ENCODE data around the gene TSC1.

TSC1 gene

DNA sequence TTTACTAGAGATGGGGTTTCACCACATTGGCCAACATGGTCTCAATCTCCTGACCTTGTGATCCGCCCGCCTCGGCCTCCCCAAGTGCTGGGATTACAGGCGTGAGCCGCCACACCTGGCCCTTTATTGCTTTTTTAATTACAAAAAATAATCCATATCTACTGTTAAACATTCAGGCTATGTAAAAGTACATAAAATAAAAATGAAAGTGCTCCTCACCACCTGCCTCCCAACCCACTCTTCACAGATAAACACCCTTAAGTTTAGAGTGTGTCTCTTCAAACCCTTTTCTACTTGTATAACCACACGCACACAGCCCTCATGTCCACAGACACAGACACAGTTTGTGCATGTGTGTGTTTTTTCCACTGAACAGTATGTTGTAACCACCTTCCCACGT is 16.7 kb downstream of the TSC1 start:
- H3K27ac ChIP-seq (ENCODE audit: low read length) = no peak overlapping the region
- no peaks in the 10 kb centered on the region for H3K27me3 ChIP-seq (ENCODE audit: low read depth, low read length)
- H3K4me1 ChIP-seq (ENCODE audit: control insufficient read depth in 1 of 2, insufficient read depth in 2 of 2, low read length in 2 of 2) = no peaks in the 10 kb centered on the region
- H3K36me3 ChIP-seq (ENCODE audit: control insufficient read depth in 1 of 2, insufficient read depth in 2 of 2, low read length in 2 of 2) = peaks cover 32 to 43% of the 10 kb centered on the region in 2 donors
- H3K4me3 ChIP-seq (ENCODE audit: low read depth in 1 of 2, low read length in 2 of 2) = no peak overlapping the region
- no peaks in the 10 kb centered on the region for H3K9me3 ChIP-seq (ENCODE audit: control insufficient read depth in 1 of 2, low read length in 2 of 2)

GRCh38 chr9:132923346-132923902 is 21.0 kb downstream of the TSC1 start:
- Histone ChIP-seq H3K4me3 (ENCODE audit: low read depth in 1 of 2, low read length in 2 of 2) (no peak overlapping the region), H3K27me3 (ENCODE audit: low read depth, low read length) (no peaks in the 10 kb centered on the region), H3K36me3 (ENCODE audit: control insufficient read depth in 1 of 2, insufficient read depth in 2 of 2, low read length in 2 of 2) (peaks cover 74% of the 10 kb centered on the region in 2 donors), H3K9me3 (ENCODE audit: control insufficient read depth in 1 of 2, low read length in 2 of 2) (no peaks in the 10 kb centered on the region), H3K27ac (ENCODE audit: low read length) (no peak overlapping the region), H3K4me1 (ENCODE audit: control insufficient read depth in 1 of 2, insufficient read depth in 2 of 2, low read length in 2 of 2) (no peaks in the 10 kb centered on the region)

- Histone ChIP-seq H3K4me1 (ENCODE audit: control insufficient read depth in 1 of 2, insufficient read depth in 2 of 2, low read length in 2 of 2) (no peaks in the 10 kb centered on the region), H3K27me3 (ENCODE audit: low read depth, low read length) (no peaks in the 10 kb centered on the region), H3K36me3 (ENCODE audit: control insufficient read depth in 1 of 2, insufficient read depth in 2 of 2, low read length in 2 of 2) (peaks cover 75 to 78% of the 10 kb centered on the region in 2 donors), H3K9me3 (ENCODE audit: control insufficient read depth in 1 of 2, low read length in 2 of 2) (no peaks in the 10 kb centered on the region), H3K4me3 (ENCODE audit: low read depth in 1 of 2, low read length in 2 of 2) (no peak overlapping the region), H3K27ac (ENCODE audit: low read length) (no peak overlapping the region)
Measured at GRCh38 chr9:132919614-132920268, 24.7 kb downstream of the TSC1 start.

DNA sequence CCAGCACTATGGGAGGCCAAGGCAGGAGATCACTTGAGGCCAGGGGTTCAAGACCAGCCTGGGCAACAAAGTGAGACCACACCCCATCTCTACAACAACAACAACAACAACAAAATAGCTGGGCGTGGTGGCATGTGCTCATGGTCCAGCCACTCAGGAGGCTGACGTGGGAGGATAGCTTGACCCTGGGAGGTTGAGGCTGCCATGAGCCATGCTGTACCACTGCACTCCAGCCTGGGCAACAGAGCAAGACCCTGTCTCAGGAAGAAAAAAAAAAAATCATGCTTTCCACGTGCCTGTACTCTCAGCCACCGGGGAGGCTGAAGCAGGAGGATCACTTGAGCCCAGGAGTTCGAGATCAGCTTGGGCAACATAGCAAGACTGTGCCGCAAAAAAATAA is 29.5 kb downstream of the TSC1 start:
- peaks cover 58 to 74% of the 10 kb centered on the region in 2 donors for H3K36me3 ChIP-seq (ENCODE audit: control insufficient read depth in 1 of 2, insufficient read depth in 2 of 2, low read length in 2 of 2)
- no peak overlapping the region for H3K4me3 ChIP-seq (ENCODE audit: low read depth in 1 of 2, low read length in 2 of 2)
- no peaks in the 10 kb centered on the region for H3K9me3 ChIP-seq (ENCODE audit: control insufficient read depth in 1 of 2, low read length in 2 of 2)
- H3K4me1 ChIP-seq (ENCODE audit: control insufficient read depth in 1 of 2, insufficient read depth in 2 of 2, low read length in 2 of 2) = no peaks in the 10 kb centered on the region
- H3K27ac ChIP-seq (ENCODE audit: low read length) = no peak overlapping the region
- H3K27me3 ChIP-seq (ENCODE audit: low read depth, low read length) = no peaks in the 10 kb centered on the region

DNA sequence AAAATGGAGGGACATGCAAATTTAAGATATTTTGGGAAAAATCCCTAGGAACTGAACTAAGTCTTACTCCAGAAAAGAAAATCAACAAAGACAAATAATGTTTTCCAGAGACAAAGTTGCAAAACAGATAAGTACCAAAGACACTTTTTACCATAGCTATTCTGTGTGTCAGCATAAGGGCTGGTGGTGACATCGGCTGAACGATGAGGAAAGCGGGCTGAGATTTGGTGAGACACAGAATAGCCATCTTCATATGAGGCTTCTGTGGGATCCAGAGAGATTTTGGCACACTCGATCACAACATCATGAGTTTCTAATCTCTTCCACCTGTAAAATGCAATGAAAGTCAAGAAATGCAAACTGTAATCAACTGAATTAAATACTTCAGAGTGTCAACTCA is 32.3 kb downstream of the TSC1 start:
- Histone ChIP-seq H3K36me3 (ENCODE audit: control insufficient read depth in 1 of 2, insufficient read depth in 2 of 2, low read length in 2 of 2) (peaks cover 42 to 76% of the 10 kb centered on the region in 2 donors), H3K9me3 (ENCODE audit: control insufficient read depth in 1 of 2, low read length in 2 of 2) (no peaks in the 10 kb centered on the region), H3K4me3 (ENCODE audit: low read depth in 1 of 2, low read length in 2 of 2) (no peak overlapping the region)

GRCh38 chr9:132910376-132910775 is 34.0 kb downstream of the TSC1 start:
- Histone ChIP-seq H3K4me3 (ENCODE audit: low read depth in 1 of 2, low read length in 2 of 2) (no peak overlapping the region), H3K36me3 (ENCODE audit: control insufficient read depth in 1 of 2, insufficient read depth in 2 of 2, low read length in 2 of 2) (peaks cover 37 to 69% of the 10 kb centered on the region in 2 donors), H3K27ac (ENCODE audit: low read length) (no peak overlapping the region), H3K27me3 (ENCODE audit: low read depth, low read length) (no peaks in the 10 kb centered on the region), H3K9me3 (ENCODE audit: control insufficient read depth in 1 of 2, low read length in 2 of 2) (no peaks in the 10 kb centered on the region), H3K4me1 (ENCODE audit: control insufficient read depth in 1 of 2, insufficient read depth in 2 of 2, low read length in 2 of 2) (no peaks in the 10 kb centered on the region)

More for the DNA sequence above, 32.3 kb downstream of the TSC1 start:
- Histone ChIP-seq H3K27ac (ENCODE audit: low read length) (no peak overlapping the region), H3K4me1 (ENCODE audit: control insufficient read depth in 1 of 2, insufficient read depth in 2 of 2, low read length in 2 of 2) (no peaks in the 10 kb centered on the region), H3K27me3 (ENCODE audit: low read depth, low read length) (no peaks in the 10 kb centered on the region)

DNA sequence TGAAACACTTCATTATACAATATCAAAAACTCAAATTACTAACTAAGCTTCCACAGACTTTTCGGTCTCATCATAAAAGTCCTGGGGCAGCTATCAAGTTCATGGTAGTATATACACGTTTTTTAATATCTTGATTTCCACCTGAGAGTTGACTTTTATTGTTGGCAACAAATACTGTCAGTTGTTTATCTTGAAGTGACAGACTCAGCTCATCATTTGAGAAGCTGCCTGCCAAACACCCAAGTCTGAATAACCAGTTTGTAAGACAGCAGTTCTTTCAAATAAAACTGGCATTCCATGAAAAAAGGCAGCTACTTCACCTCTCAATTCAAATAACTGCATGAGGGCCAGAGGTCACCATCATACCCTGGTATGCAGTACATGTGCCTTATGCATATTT is 35.1 kb downstream of the TSC1 start:
- Histone ChIP-seq H3K27me3 (ENCODE audit: low read depth, low read length) (no peaks in the 10 kb centered on the region), H3K9me3 (ENCODE audit: control insufficient read depth in 1 of 2, low read length in 2 of 2) (no peaks in the 10 kb centered on the region), H3K27ac (ENCODE audit: low read length) (no peak overlapping the region), H3K4me1 (ENCODE audit: control insufficient read depth in 1 of 2, insufficient read depth in 2 of 2, low read length in 2 of 2) (no peaks in the 10 kb centered on the region), H3K36me3 (ENCODE audit: control insufficient read depth in 1 of 2, insufficient read depth in 2 of 2, low read length in 2 of 2) (peaks cover 40 to 71% of the 10 kb centered on the region in 2 donors), H3K4me3 (ENCODE audit: low read depth in 1 of 2, low read length in 2 of 2) (no peak overlapping the region)

- Histone ChIP-seq H3K9me3 (ENCODE audit: control insufficient read depth in 1 of 2, low read length in 2 of 2) (no peaks in the 10 kb centered on the region), H3K27ac (ENCODE audit: low read length) (no peak overlapping the region), H3K27me3 (ENCODE audit: low read depth, low read length) (no peaks in the 10 kb centered on the region), H3K4me3 (ENCODE audit: low read depth in 1 of 2, low read length in 2 of 2) (no peak overlapping the region), H3K4me1 (ENCODE audit: control insufficient read depth in 1 of 2, insufficient read depth in 2 of 2, low read length in 2 of 2) (no peaks in the 10 kb centered on the region), H3K36me3 (ENCODE audit: control insufficient read depth in 1 of 2, insufficient read depth in 2 of 2, low read length in 2 of 2) (peaks cover 47 to 73% of the 10 kb centered on the region in 2 donors)
Measured at GRCh38 chr9:132908635-132909034, 35.8 kb downstream of the TSC1 start.

DNA sequence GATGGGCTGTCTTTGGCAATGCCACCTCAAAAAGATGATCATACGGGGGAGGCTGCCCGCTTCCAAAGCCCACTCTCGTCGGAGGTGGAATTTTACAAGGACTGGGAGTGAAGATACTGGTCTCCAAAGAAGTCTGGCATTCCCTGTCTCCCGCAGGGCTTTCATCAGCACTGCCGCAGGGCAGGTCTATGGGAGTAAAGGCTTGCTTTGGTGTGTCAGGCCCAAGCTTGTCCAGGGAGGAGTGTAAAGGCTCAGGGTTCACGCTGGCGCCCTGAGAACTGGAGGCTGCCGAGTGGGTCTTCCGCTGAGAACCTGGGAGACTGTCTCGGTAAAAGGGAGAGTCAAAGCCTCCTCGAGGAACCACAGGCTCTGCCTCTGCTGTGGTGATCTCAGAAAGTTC is 38.7 kb downstream of the TSC1 start:
- H3K36me3 ChIP-seq (ENCODE audit: control insufficient read depth in 1 of 2, insufficient read depth in 2 of 2, low read length in 2 of 2) = peaks cover 60 to 74% of the 10 kb centered on the region in 2 donors
- H3K4me3 ChIP-seq (ENCODE audit: low read depth in 1 of 2, low read length in 2 of 2) = no peak overlapping the region
- H3K4me1 ChIP-seq (ENCODE audit: control insufficient read depth in 1 of 2, insufficient read depth in 2 of 2, low read length in 2 of 2) = no peaks in the 10 kb centered on the region
- H3K27me3 ChIP-seq (ENCODE audit: low read depth, low read length) = no peaks in the 10 kb centered on the region
- H3K9me3 ChIP-seq (ENCODE audit: control insufficient read depth in 1 of 2, low read length in 2 of 2) = no peaks in the 10 kb centered on the region
- H3K27ac ChIP-seq (ENCODE audit: low read length) = no peak overlapping the region

DNA sequence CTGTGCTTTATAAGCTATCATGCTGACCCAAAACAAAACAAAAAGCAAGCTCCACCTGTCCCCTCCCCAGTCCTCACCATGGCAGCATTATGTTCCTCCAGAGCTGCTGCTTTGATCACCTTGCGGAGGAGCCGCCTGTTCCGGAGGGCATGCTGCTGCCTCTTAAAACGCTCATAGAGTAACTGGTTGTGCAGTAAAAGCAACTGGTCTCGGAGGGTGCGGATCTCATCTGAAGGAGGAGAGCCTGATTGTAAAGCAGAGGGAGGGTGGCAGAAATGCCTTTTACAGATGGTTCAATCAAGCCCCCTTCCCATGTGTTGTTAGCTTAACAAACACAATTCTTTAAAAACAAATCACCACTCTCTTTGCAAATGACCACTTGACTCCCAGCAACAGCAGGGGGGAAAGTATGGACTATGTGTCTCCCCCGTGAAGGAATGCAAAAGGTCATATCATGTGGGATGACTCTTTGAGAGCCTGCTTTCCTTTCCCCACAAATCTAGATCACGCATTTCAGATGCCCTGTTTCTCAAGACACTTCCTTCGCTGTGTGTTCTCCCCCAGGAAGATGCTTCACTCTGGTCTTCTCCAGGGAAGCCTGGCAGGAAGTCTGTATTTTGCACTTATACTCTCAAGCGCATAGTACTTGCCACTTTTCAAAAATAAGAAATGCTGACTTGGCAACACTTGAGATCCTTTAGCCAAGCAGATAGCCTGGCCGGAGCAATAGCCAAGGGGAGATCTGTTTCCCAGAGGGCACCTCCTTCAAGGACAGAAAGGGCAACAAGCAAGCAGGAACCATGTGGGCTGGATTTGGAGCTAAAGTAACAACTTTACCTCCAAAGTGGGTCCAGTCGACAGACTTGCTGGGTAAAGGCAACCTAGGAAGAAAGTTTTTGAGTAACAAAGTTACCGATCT is 40.6 kb downstream of the TSC1 start:
- Histone ChIP-seq H3K9me3 (ENCODE audit: control insufficient read depth in 1 of 2, low read length in 2 of 2) (no peaks in the 10 kb centered on the region), H3K4me1 (ENCODE audit: control insufficient read depth in 1 of 2, insufficient read depth in 2 of 2, low read length in 2 of 2) (no peaks in the 10 kb centered on the region), H3K36me3 (ENCODE audit: control insufficient read depth in 1 of 2, insufficient read depth in 2 of 2, low read length in 2 of 2) (peaks cover 63 to 75% of the 10 kb centered on the region in 2 donors), H3K27me3 (ENCODE audit: low read depth, low read length) (no peaks in the 10 kb centered on the region), H3K27ac (ENCODE audit: low read length) (no peak overlapping the region), H3K4me3 (ENCODE audit: low read depth in 1 of 2, low read length in 2 of 2) (no peak overlapping the region)

Measured in muscle layer of duodenum (tissue), 2 donors.